Measurements from ENCODE around the gene EHMT2. TPM values are rescaled to one million over a fixed set of nuclear protein-coding genes. Genes with fewer than 3 reads are reported as not detected.
"Not testable (repeated sequence)": the region's sequence is repeated elsewhere in the genome, so short reads cannot be mapped to it uniquely, and the experiment has no call there.

EHMT2 gene
- total RNA-seq, 2 experiments from 2014 or later = 55.4 to 56.8 TPM

DNA sequence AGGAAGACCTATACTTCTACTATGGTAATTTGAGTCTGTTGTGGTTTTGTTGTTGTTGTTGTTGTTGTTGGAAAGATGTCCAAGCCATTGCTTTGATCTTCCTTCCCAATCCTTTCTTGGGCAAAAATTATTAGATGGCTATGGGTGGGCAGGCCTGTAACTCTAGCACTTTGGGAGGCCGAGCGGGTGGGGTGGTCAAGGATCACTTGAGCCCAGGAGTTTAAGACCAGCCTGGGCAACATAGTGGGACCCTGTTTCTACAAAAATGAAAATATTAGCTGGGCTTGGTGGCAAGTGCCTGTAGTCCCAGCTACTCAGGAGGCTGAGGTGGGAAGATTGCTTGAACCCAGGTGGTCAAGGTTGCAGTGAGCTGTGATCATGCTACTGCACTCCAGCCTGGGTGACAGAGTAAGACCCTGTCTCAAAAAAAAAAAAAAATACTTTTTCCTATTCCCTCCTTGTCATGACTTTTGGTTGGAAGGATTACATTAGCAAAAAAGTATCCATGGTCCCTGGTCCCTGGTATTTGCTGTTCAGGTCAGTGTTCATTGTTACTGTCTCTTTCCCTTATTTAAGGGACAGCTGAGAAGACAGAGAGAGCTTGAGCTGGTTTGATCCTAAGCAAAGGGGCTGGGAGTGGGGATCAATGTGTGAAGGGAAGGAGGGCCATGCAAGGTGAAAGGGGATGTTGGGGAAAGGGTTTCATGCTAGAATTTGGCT lies 46.6 kb downstream of the EHMT2 start:
- Mint-ChIP-seq H3K4me1 (ENCODE audit: low read depth) (no peaks in the 10 kb centered on the region), H3K27me3 (no peaks in the 10 kb centered on the region), H3K27ac (no peak overlapping the region), H3K9me3 (no peaks in the 10 kb centered on the region), H3K36me3 (ENCODE audit: low read depth) (peaks cover 4% of the 10 kb centered on the region), H3K4me3 (no peak overlapping the region)
- ChIA-PET POLR2A (no interaction called here), CTCF (interaction anchor here (0.9 kb wide), 1 partner anchor 102 kb away, joined by 3 read pairs; no protein-coding TSS in a partner anchor)
- no peak for DNase-seq
- TF ChIP-seq, protein P1, sequence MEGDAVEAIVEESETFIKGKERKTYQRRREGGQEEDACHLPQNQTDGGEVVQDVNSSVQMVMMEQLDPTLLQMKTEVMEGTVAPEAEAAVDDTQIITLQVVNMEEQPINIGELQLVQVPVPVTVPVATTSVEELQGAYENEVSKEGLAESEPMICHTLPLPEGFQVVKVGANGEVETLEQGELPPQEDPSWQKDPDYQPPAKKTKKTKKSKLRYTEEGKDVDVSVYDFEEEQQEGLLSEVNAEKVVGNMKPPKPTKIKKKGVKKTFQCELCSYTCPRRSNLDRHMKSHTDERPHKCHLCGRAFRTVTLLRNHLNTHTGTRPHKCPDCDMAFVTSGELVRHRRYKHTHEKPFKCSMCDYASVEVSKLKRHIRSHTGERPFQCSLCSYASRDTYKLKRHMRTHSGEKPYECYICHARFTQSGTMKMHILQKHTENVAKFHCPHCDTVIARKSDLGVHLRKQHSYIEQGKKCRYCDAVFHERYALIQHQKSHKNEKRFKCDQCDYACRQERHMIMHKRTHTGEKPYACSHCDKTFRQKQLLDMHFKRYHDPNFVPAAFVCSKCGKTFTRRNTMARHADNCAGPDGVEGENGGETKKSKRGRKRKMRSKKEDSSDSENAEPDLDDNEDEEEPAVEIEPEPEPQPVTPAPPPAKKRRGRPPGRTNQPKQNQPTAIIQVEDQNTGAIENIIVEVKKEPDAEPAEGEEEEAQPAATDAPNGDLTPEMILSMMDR (IDR thresholded peaks at IDR 0.05) = no peak
- intact Hi-C loops (cut with micrococcal nuclease) = no loop called here
- no peak for ATAC-seq

DNA sequence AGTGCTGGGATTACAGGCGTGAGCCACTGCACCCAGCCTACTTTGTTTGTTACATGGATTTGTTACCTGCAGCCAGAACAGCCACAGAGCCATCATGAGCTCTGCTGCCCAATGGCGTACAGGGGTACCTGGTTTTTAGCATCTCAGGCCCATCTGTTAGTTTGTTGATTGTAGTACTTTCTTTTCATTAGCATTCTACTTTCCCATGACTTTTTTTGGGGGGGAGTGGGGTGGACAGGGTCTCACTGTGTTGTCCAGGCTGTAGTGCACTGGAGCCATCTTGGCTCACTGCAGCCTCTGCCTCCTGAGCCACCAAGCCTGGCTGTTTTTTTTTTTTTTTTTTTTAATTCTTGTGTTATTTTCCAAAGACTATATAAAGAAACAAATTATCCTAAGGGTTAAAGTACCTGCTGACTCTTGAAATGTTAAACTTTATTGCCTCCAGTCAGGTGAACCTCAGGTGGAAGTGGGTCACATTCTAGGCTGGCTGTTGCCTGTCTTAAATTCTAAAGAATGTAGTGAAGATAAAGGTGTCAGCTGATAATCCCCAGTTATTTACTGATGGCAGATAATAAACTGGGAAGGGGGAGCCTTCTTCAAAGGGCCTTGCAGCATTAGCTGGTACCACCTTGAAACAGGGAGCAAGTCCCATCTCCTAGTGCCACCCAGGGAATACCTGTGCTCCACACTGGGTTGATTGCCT lies 50.1 kb downstream of the EHMT2 start:
- Mint-ChIP-seq H3K27ac (no peak overlapping the region), H3K9me3 (no peaks in the 10 kb centered on the region), H3K36me3 (ENCODE audit: low read depth) (peaks cover 2% of the 10 kb centered on the region), H3K4me1 (ENCODE audit: low read depth) (no peaks in the 10 kb centered on the region), H3K27me3 (no peaks in the 10 kb centered on the region), H3K4me3 (no peak overlapping the region)
- intact Hi-C loops (cut with micrococcal nuclease) = no loop called here
- ATAC-seq (no peak), DNase-seq (no peak)
- TF ChIP-seq, protein P1 (IDR thresholded peaks at IDR 0.05) = no peak
- ChIA-PET POLR2A (interaction anchor here (1.4 to 5.6 kb wide), 2 partner anchors 12 to 112 kb away, joined by 3 to 27 read pairs; partner anchors contain the start of genes NELFE and SKIC2), CTCF (interaction anchor here (1.2 to 1.7 kb wide), 2 partner anchors 42 to 78 kb away, joined by 4 to 5 read pairs; no protein-coding TSS in a partner anchor)

DNA sequence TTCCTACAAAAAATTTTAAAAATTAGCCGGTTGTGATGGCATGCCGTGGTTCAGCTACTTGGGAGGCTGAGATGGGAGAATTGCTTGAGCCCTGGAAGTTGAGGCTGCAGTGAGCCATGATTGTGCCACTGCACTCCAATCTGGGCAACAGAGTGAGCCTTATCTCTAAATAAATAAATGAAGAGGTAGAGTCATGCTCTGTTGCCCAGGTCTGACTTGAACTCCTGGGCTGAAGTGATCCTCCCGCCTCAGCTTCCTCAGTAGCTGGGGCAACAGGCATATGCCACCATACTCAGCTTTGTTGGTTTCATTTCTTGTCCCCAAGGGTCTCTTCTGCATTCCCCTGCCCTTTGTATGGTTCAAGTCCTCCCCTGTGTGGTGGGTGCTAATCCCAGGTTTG lies 53.0 kb downstream of the EHMT2 start:
- no peak for DNase-seq
- no peaks in the 10 kb centered on the region for H3K9me3 Mint-ChIP-seq
- no peak overlapping the region for H3K4me3 Mint-ChIP-seq
- ChIA-PET POLR2A (interaction anchor here (1.0 to 5.6 kb wide), 3 partner anchors 9 to 58 kb away, joined by 3 to 27 read pairs (median 6); no protein-coding TSS in a partner anchor), CTCF (interaction anchor here (1.0 kb wide), 1 partner anchor 19 kb away, joined by 4 read pairs; no protein-coding TSS in a partner anchor)
- peaks cover 20% of the 10 kb centered on the region for H3K36me3 Mint-ChIP-seq (ENCODE audit: low read depth)
- no peak overlapping the region for H3K27ac Mint-ChIP-seq
- ATAC-seq = no peak
- no peaks in the 10 kb centered on the region for H3K27me3 Mint-ChIP-seq
- peaks cover under 1% of the 10 kb centered on the region for H3K4me1 Mint-ChIP-seq (ENCODE audit: low read depth)
- intact Hi-C loops (cut with micrococcal nuclease) = no loop called here
- TF ChIP-seq, protein P1 (IDR thresholded peaks at IDR 0.05) = no peak

DNA sequence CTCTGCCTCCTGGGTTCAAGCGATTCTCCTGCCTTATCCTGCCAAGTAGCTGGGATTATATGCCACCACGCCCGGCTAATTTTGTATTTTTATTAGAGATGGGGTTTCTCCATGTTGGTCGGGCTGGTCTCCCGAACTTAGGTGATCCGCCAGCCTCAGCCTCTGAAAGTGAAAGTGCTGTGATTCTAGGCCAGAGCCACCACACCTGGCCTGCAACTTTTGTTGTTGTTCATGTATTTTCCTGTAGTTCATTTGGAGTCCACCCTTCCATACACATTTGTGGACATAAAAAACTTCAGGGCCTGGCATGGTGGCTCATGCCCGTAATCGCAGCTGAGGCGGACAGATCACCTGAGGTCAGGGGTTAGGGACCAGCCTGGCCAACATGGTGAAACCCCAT lies 55.4 kb downstream of the EHMT2 start:
- Mint-ChIP-seq H3K4me3 (no peak overlapping the region), H3K27ac (no peak overlapping the region), H3K27me3 (no peaks in the 10 kb centered on the region), H3K36me3 (ENCODE audit: low read depth) (peaks cover 44% of the 10 kb centered on the region), H3K4me1 (ENCODE audit: low read depth) (peaks cover 15% of the 10 kb centered on the region), H3K9me3 (no peaks in the 10 kb centered on the region)
- intact Hi-C loops (cut with micrococcal nuclease) = no loop called here
- no peak for DNase-seq
- no peak for ATAC-seq
- TF ChIP-seq, protein P1 (IDR thresholded peaks at IDR 0.05) = no peak
- ChIA-PET CTCF (no interaction called here), POLR2A (interaction anchor here (0.7 to 1.0 kb wide), 6 partner anchors 11 to 107 kb away, joined by 3 to 4 read pairs (median 3); partner anchors contain the start of gene VARS1)

DNA sequence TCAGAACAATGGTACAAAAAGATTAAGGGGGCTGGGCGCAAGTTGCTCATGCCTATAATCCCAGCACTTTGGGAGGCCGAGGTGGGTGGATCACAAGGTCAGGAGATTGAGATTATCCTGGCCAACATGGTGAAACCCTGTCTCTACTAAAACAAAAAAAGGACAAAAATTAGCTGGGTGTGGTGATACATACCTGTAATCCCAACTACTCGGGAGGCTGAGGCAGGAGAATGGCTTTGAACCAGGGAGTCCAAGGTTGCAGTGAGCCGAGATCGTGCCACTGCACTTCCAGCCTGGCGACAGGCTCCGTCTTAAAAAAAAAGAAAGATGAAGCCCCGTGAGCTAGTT lies 57.7 kb downstream of the EHMT2 start:
- ATAC-seq, H3K27ac Mint-ChIP-seq, DNase-seq, H3K27me3 Mint-ChIP-seq, H3K9me3 Mint-ChIP-seq, H3K4me3 Mint-ChIP-seq: not testable (repeated sequence)
- ChIA-PET POLR2A (interaction anchor here (0.8 to 7.0 kb wide), 10 partner anchors 9 to 1015 kb away, joined by 3 to 42 read pairs (median 3); partner anchors contain the start of genes C6orf47 and NEU1), CTCF (interaction anchor here (0.6 to 1.2 kb wide), 2 partner anchors 35 to 55 kb away, joined by 3 read pairs; no protein-coding TSS in a partner anchor)
- Mint-ChIP-seq H3K4me1 (ENCODE audit: low read depth) (peaks cover 17% of the 10 kb centered on the region), H3K36me3 (ENCODE audit: low read depth) (peaks cover 64% of the 10 kb centered on the region)
- intact Hi-C loops (cut with micrococcal nuclease) = loop anchor here (2.0 to 10.0 kb wide), 2 partner anchors 21 to 175 kb away; partner anchors contain the start of genes C6orf47, CSNK2B, GPANK1 and LY6G5B
